ENCODE measurements around the gene ARHGAP30. TPM values are rescaled to one million over a fixed set of nuclear protein-coding genes. Genes with fewer than 3 reads are reported as not detected.

ARHGAP30 gene
- total and polyA plus RNA-seq, 2 of the 4 experiments (the other 2 are of a cell fraction): 0.02 TPM; not detected in 1

DNA sequence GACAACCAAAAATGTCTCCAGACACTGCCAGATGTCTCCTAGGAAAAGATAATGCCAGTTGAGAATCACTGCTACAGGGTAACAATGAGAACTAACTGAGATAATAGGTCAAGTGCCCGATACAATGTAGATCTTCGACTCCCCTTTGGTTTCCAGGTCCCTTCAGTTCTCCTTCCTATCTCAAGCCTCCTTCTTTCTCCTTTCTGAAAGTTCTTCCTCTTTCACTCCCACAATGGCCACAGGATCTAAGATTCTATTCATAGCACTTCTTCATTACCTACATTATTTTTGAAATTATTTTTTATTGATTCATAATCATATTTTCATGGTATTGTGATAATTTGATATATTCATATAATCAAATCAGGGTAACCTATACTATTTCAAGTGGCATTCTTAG, 41.8 kb upstream of the ARHGAP30 start:
- no peak overlapping the region for H2AFZ ChIP-seq (replicated peaks; ENCODE audit: low read length, poor library complexity)
- no peak overlapping the region for H3K4me3 ChIP-seq (ENCODE audit: insufficient read depth, low read depth, low read length)
- H2BK20ac ChIP-seq (ENCODE audit: low read depth, low read length): no peak overlapping the region
- peaks cover 6% of the 10 kb centered on the region for H3K36me3 ChIP-seq (ENCODE audit: control insufficient read depth, insufficient read depth, low read length)
- peaks cover 19% of the 10 kb centered on the region for H3K9me1 ChIP-seq (ENCODE audit: insufficient read depth, low read length)
- H2BK5ac ChIP-seq (ENCODE audit: low read depth, low read length, poor library complexity, severe bottlenecking): no peak overlapping the region
- no peaks in the 10 kb centered on the region for H3K27me3 ChIP-seq (ENCODE audit: control insufficient read depth, insufficient read depth, low read length)
- no peak overlapping the region for H2AK5ac ChIP-seq (ENCODE audit: low read depth, low read length)
- H4K91ac ChIP-seq (ENCODE audit: insufficient read depth, low read depth, low read length): no peak overlapping the region
- no peak overlapping the region for H3K18ac ChIP-seq (ENCODE audit: low read depth, low read length)
- no CpG with 5 or more reads among the region's 2 CpGs for WGBS, 2 experiments (ENCODE audit: extremely low coverage in 2 of 2, insufficient read length in 1 of 2)
- no peak overlapping the region for H3K4ac ChIP-seq (ENCODE audit: low read depth, low read length)
- H2BK15ac ChIP-seq (ENCODE audit: low read depth, low read length): no peak overlapping the region
- intact Hi-C loops (cut with micrococcal nuclease): no loop called here
- no peaks in the 10 kb centered on the region for H3K9me3 ChIP-seq (ENCODE audit: control insufficient read depth, insufficient read depth, low read length)
- H3K9ac ChIP-seq (ENCODE audit: low read depth, low read length): no peak overlapping the region
- H4K8ac ChIP-seq (ENCODE audit: low read depth in 2 of 2, low read length in 2 of 2): no peak overlapping the region
- peaks cover 2% of the 10 kb centered on the region; the same call in 1 of the 2 replicates for H3K4me1 ChIP-seq (ENCODE audit: control insufficient read depth, insufficient read depth, low read length)
- BruUV-seq (replicated peaks): no TSS peak
- peaks cover 11 to 67% of the 10 kb centered on the region in 2 experiments for H3K79me1 ChIP-seq (ENCODE audit: low read depth in 1 of 2, low read length in 2 of 2)
- in situ Hi-C loops (cut with MboI; ENCODE audit: low sequenced_read_pairs): no loop called here
- dilution Hi-C loops (cut with HindIII; ENCODE audit: low sequenced_read_pairs, unreplicated experiment): no loop called here
- no peak overlapping the region for H3K4me2 ChIP-seq (ENCODE audit: low read depth, low read length)
- no peak overlapping the region for H3K56ac ChIP-seq (ENCODE audit: extremely low read depth, insufficient read depth, low read length)
- no peak overlapping the region for H2BK120ac ChIP-seq (ENCODE audit: low read depth, low read length)
- H4K20me1 ChIP-seq (ENCODE audit: insufficient read depth, low read length): peaks cover 57% of the 10 kb centered on the region
- H2AK9ac ChIP-seq (replicated peaks; ENCODE audit: low read depth, low read length, poor library complexity): no peak overlapping the region
- no peak overlapping the region for H4K5ac ChIP-seq (ENCODE audit: low read depth, low read length)
- H3K14ac ChIP-seq (replicated peaks; ENCODE audit: low read depth, low read length): no peak overlapping the region
- H3K23ac ChIP-seq (ENCODE audit: low read depth, low read length): no peak overlapping the region
- ChIA-PET POLR2A (ENCODE audit: unreplicated experiment) (no interaction called here), CTCF (no interaction called here)
- no peak overlapping the region for H3K27ac ChIP-seq (ENCODE audit: insufficient read depth, low read length)
- DNase-seq (no peak), ATAC-seq (ENCODE audit: low read depth) (no peak)
- TF ChIP-seq RAD21 (IDR thresholded peaks at IDR 0.05; ENCODE audit: low read length) (no peak), BHLHE40 (IDR thresholded peaks at IDR 0.05; ENCODE audit: low read depth, low read length) (no peak), CEBPB (IDR thresholded peaks at IDR 0.05; ENCODE audit: low read depth, low read length) (no peak), RCOR1 (IDR thresholded peaks at IDR 0.05; ENCODE audit: insufficient replicate concordance, low read length) (no peak), NFE2L2 (IDR thresholded peaks at IDR 0.05; ENCODE audit: low read depth, low read length) (no peak), MAZ (IDR thresholded peaks at IDR 0.05; ENCODE audit: borderline replicate concordance, low read depth, low read length) (no peak), ELK1 (IDR thresholded peaks at IDR 0.05; ENCODE audit: borderline replicate concordance, low read depth, low read length) (no peak), MAFK (IDR thresholded peaks at IDR 0.05; ENCODE audit: low read depth, low read length) (no peak), CHD1 (IDR thresholded peaks at IDR 0.05; ENCODE audit: low read depth, low read length) (no peak), RFX5 (IDR thresholded peaks at IDR 0.05; ENCODE audit: low read depth, low read length) (no peak), CTCF (conservative IDR thresholded peaks at IDR 0.05; ENCODE audit: low read depth, low read length) (no peak), MXI1 (IDR thresholded peaks at IDR 0.05; ENCODE audit: borderline replicate concordance, low read depth, low read length) (no peak), POLR2A (IDR thresholded peaks at IDR 0.05; ENCODE audit: low read depth, low read length) (no peak)
- TF ChIP-seq, protein P1, sequence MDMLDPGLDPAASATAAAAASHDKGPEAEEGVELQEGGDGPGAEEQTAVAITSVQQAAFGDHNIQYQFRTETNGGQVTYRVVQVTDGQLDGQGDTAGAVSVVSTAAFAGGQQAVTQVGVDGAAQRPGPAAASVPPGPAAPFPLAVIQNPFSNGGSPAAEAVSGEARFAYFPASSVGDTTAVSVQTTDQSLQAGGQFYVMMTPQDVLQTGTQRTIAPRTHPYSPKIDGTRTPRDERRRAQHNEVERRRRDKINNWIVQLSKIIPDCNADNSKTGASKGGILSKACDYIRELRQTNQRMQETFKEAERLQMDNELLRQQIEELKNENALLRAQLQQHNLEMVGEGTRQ (IDR thresholded peaks at IDR 0.05; ENCODE audit: low read depth, low read length): no peak

Data from IMR-90 (cell line).